Endothelial cell of umbilical vein (primary cell): ENCODE measurements around the gene DNM2. TPM values are rescaled to one million over a fixed set of nuclear protein-coding genes. Genes with fewer than 3 reads are reported as not detected.

ENCODE experiments used
- BruUV-seq: library from RNA; stranded (reverse); fragments of 400-500 nt; replicated peaks from 2 replicates; lab custom pipeline; 2021; lab: Mats Ljungman, UMichigan
- CTCF ChIA-PET: fragments of 300-600, 350-600 bp; sonication (Branson Sonifier 250); formaldehyde crosslinking; loops from one replicate; lab custom pipeline; 2021; ENCODE audit warnings: antibody characterized with exemption, inconsistent platforms; lab: Charles Lee
- POLR2A ChIA-PET: fragments of 300-600, 350-600 bp; sonication (Branson Sonifier 250); formaldehyde crosslinking; loops from one replicate; lab custom pipeline; 2021; ENCODE audit warnings: antibody characterized with exemption, inconsistent platforms; lab: Charles Lee
- DNase-seq: peaks from one replicate; pipeline ENCODE4 v3.0.0-alpha.2; 2011; ENCODE audit warnings: low read depth, low spot score
- FAIRE-seq: peaks from 2 replicates; lab custom pipeline; 2011; peaks lifted over from hg19 to GRCh38; lab: Jason Lieb, UNC
- H2AFZ ChIP-seq: 2 replicates; pipeline ENCODE4 v1.6.0; 2012; ENCODE audit warnings: low read depth, low read length, control low read depth, inconsistent platforms
- H3K27ac ChIP-seq: 2 replicates; pipeline ENCODE4 v1.5.1; 2011; ENCODE audit warnings: low read depth, mild to moderate bottlenecking, control low read depth, low read length, moderate library complexity; ENCODE audit not compliant: insufficient read depth
- H3K27me3 ChIP-seq, 2 experiments: 2 replicates each; pipeline versions ENCODE4 v1.6.0 to v1.6.1; 2011; ENCODE audit warnings: low read length in 2 of 2, mixed read lengths in 1 of 2; ENCODE audit not compliant: control insufficient read depth in 2 of 2, insufficient read depth in 2 of 2
- H3K36me3 ChIP-seq, 2 experiments: 2 replicates in 1 of 2; 3 replicates in 1 of 2; pipeline ENCODE4 v1.5.1; 2011; ENCODE audit warnings: low read length in 2 of 2, mild to moderate bottlenecking in 1 of 2, moderate library complexity in 1 of 2; ENCODE audit not compliant: control insufficient read depth in 2 of 2, insufficient read depth in 2 of 2; ENCODE audit errors: extremely low read depth in 1 of 2
- H3K4me1 ChIP-seq: 3 replicates; pipeline ENCODE4 v1.5.1; 2011; ENCODE audit warnings: mild to moderate bottlenecking, low read length; ENCODE audit not compliant: control insufficient read depth, insufficient read depth; ENCODE audit errors: extremely low read depth
- H3K4me2 ChIP-seq: 2 replicates; pipeline ENCODE4 v1.6.1; 2011; ENCODE audit warnings: low read length, control low read depth, mixed read lengths; ENCODE audit not compliant: insufficient read depth
- H3K4me3 ChIP-seq, 3 experiments: fragments of 200-600 bp in 1 of 3; sonication (generic), shearing (Covaris generic) in 1 of 3; replicated peaks in 1 of 3; 2 replicates each; pipeline ENCODE4 v1.5.1; 2011 to 2016; ENCODE audit warnings: control low read depth in 3 of 3, low read length in 3 of 3, mild to moderate bottlenecking in 2 of 3, inconsistent platforms in 1 of 3, low read depth in 1 of 3, moderate library complexity in 1 of 3; ENCODE audit not compliant: insufficient read depth in 1 of 3
- H3K79me2 ChIP-seq: 2 replicates; pipeline ENCODE4 v1.6.0; 2012; ENCODE audit warnings: low read length, inconsistent platforms; ENCODE audit not compliant: control insufficient read depth, insufficient read depth
- H3K9ac ChIP-seq: replicated peaks from 2 replicates; pipeline ENCODE3; 2011; ENCODE audit warnings: low read length, control low read depth; ENCODE audit not compliant: insufficient read depth; ENCODE audit errors: extremely low read depth
- H3K9me1 ChIP-seq: replicated peaks from 3 replicates; pipeline ENCODE4 v1.6.0; 2011; ENCODE audit warnings: mild to moderate bottlenecking, low read length; ENCODE audit not compliant: control insufficient read depth, insufficient read depth; ENCODE audit errors: extremely low read depth
- H3K9me3 ChIP-seq: replicated peaks from 2 replicates; pipeline ENCODE4 v1.5.1; 2012; ENCODE audit warnings: low read length, inconsistent platforms; ENCODE audit not compliant: control insufficient read depth, insufficient read depth
- H4K20me1 ChIP-seq: replicated peaks from 2 replicates; pipeline ENCODE3; 2011; ENCODE audit warnings: mild to moderate bottlenecking, low read length; ENCODE audit not compliant: control insufficient read depth, insufficient read depth; ENCODE audit errors: extremely low read depth
- EZH2 ChIP-seq: IDR thresholded peaks from 2 replicates; pipeline ENCODE4 v1.6.1; 2012; ENCODE audit warnings: borderline replicate concordance, low read depth, mild to moderate bottlenecking, moderate library complexity, low read length, inconsistent platforms; ENCODE audit not compliant: severe bottlenecking
- FOS ChIP-seq: IDR thresholded peaks from 2 replicates; pipeline ENCODE4 v1.6.1; 2011; ENCODE audit warnings: mild to moderate bottlenecking, low read length, moderate library complexity, borderline replicate concordance; ENCODE audit not compliant: insufficient read depth
- JUN ChIP-seq: IDR thresholded peaks from 2 replicates; pipeline ENCODE4 v1.6.1; 2011; ENCODE audit warnings: borderline replicate concordance, low read depth; ENCODE audit not compliant: insufficient read length, insufficient read depth
- MYC ChIP-seq: IDR thresholded peaks from one replicate; pipeline ENCODE4 v1.6.1; 2011; ENCODE audit warnings: mild to moderate bottlenecking, low read depth, low read length
- POLR2A ChIP-seq: IDR thresholded peaks from 2 replicates; pipeline ENCODE4 v1.6.1; 2012; ENCODE audit warnings: low read depth, mild to moderate bottlenecking, control low read depth, low read length
- POLR2AphosphoS5 ChIP-seq: IDR thresholded peaks from 2 replicates; pipeline ENCODE4 v1.6.1; 2012; ENCODE audit warnings: low read depth, mild to moderate bottlenecking, control low read depth, low read length, moderate library complexity; ENCODE audit not compliant: insufficient read depth
- dilution Hi-C: fragments of 300-500 bp; cut with MboI; formaldehyde crosslinking; loops from one replicate; pipeline ENCODE4 v1.15.0; 2019; ENCODE audit warnings: low sequenced_read_pairs; ENCODE audit not compliant: extremely low pct_ligation_motif_present
- intact Hi-C: fragments of 100-400 bp; cut with micrococcal nuclease; formaldehyde crosslinking; loops from one replicate; pipeline ENCODE4 v1.10.0; 2022
- polyA plus RNA-seq, 4 experiments: library from polyadenylated mRNA; depleted of rRNA in 3 of 4; stranded (reverse) in 3 of 4; unstranded in 1 of 4; fragments of >200 nt; gene quantifications; 2 replicates each; pipeline versions ENCODE4 v1.2.1 to v1.2.3, GENCODE V29; 2011 to 2012; ENCODE audit warnings: missing spikeins in 1 of 4
- total RNA-seq: library from RNA; stranded (reverse); gene quantifications from 2 replicates; pipeline ENCODE4 v1.2.3, GENCODE V29; 2021
- TF ChIP-seq, protein P1 (sequence below), 2 donors: IDR thresholded peaks; 1 replicate in 1 of 2; 2 replicates in 1 of 2; pipeline ENCODE4 v1.5.1; 2011; ENCODE audit warnings: low read length in 2 of 2, mild to moderate bottlenecking in 2 of 2, moderate library complexity in 2 of 2, control low read depth in 1 of 2, inconsistent platforms in 1 of 2, low read depth in 1 of 2; ENCODE audit not compliant: insufficient read depth in 1 of 2; ENCODE audit errors: extremely low read depth in 1 of 2
- TF ChIP-seq, protein P2 (sequence below): IDR thresholded peaks from 2 replicates; pipeline ENCODE4 v1.6.1; 2011; ENCODE audit not compliant: insufficient read depth, insufficient read length

Gene DNM2
- total and polyA plus RNA-seq, 2 donors (not counting 3 experiments of a cell fraction or from before 2014, with no cell fraction given) = 81.8 to 175 TPM

DNA sequence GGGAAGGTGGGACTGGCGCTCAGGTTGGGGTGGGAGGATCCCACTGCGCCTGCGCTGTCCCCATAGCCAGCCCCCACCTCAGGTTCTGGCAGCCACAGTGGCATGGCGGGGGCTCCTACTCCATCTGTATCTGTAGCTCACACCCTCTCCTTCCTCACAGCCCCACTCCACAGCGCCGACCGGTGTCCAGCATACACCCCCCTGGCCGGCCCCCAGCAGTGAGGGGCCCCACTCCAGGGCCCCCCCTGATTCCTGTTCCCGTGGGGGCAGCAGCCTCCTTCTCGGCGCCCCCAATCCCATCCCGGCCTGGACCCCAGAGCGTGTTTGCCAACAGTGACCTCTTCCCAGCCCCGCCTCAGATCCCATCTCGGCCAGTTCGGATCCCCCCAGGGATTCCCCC lies 112.1 kb downstream of the DNM2 start:
- Histone ChIP-seq H3K27ac (no peak overlapping the region), H3K4me2 (no peak overlapping the region), H3K9me3 (no peaks in the 10 kb centered on the region), H3K9ac (no peak overlapping the region), H4K20me1 (no peaks in the 10 kb centered on the region), H3K27me3 (no peaks in the 10 kb centered on the region), H3K4me3 (no peak overlapping the region), H3K36me3 (peaks cover 5 to 41% of the 10 kb centered on the region in 2 experiments), H3K79me2 (no peaks in the 10 kb centered on the region), H3K9me1 (no peaks in the 10 kb centered on the region), H2AFZ (no peak overlapping the region), H3K4me1 (no peaks in the 10 kb centered on the region)
- DNase-seq = no peak
- CTCF ChIA-PET = interaction anchor here (0.7 to 2.6 kb wide), 3 partner anchors 9 to 113 kb away, joined by 3 to 12 read pairs (median 11); partner anchors contain the start of gene DNM2
- dilution Hi-C loops = no loop called here
- no TSS peak for BruUV-seq
- POLR2A ChIA-PET = no interaction called here
- no peak for FAIRE-seq
- intact Hi-C loops = no loop called here
- TF ChIP-seq MYC (no peak), FOS (no peak)
- TF ChIP-seq, protein P1, sequence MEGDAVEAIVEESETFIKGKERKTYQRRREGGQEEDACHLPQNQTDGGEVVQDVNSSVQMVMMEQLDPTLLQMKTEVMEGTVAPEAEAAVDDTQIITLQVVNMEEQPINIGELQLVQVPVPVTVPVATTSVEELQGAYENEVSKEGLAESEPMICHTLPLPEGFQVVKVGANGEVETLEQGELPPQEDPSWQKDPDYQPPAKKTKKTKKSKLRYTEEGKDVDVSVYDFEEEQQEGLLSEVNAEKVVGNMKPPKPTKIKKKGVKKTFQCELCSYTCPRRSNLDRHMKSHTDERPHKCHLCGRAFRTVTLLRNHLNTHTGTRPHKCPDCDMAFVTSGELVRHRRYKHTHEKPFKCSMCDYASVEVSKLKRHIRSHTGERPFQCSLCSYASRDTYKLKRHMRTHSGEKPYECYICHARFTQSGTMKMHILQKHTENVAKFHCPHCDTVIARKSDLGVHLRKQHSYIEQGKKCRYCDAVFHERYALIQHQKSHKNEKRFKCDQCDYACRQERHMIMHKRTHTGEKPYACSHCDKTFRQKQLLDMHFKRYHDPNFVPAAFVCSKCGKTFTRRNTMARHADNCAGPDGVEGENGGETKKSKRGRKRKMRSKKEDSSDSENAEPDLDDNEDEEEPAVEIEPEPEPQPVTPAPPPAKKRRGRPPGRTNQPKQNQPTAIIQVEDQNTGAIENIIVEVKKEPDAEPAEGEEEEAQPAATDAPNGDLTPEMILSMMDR (IDR thresholded peaks at IDR 0.05; ENCODE audit: extremely low read depth in 1 of 2, insufficient read depth in 1 of 2, low read depth in 1 of 2, low read length in 2 of 2) = no peak
- TF ChIP-seq, protein P2, sequence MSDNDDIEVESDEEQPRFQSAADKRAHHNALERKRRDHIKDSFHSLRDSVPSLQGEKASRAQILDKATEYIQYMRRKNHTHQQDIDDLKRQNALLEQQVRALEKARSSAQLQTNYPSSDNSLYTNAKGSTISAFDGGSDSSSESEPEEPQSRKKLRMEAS = no peak

DNA sequence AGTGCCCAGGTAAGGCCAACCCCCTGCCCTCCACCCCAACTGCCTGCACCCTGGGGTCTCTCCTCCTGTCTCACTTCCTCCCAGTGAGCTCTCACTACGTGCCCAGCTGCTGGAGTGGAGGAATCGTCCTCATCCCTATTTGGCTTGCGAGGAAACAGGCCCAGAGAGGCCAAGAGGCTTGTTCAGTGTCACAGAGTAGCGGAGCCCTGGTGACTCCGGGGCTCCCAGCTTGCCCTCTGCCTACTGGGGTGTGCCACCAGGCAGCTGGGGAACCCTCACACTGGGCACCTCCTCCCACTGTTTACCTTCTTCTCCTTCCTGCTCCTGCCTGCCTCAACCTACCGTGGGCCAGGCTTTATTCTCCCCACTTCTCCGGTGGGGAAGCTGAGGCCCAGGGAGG lies 112.5 kb downstream of the DNM2 start:
- intact Hi-C loops = no loop called here
- Histone ChIP-seq H3K4me2 (no peak overlapping the region), H3K4me1 (no peaks in the 10 kb centered on the region), H4K20me1 (no peaks in the 10 kb centered on the region), H3K4me3 (no peak overlapping the region), H3K9ac (no peak overlapping the region), H2AFZ (no peak overlapping the region), H3K79me2 (no peaks in the 10 kb centered on the region), H3K36me3 (peaks cover 5 to 40% of the 10 kb centered on the region in 2 experiments), H3K9me1 (no peaks in the 10 kb centered on the region), H3K27me3 (no peaks in the 10 kb centered on the region), H3K9me3 (no peaks in the 10 kb centered on the region), H3K27ac (no peak overlapping the region)
- TF ChIP-seq, protein P2 = no peak
- TF ChIP-seq MYC (no peak), POLR2A (no peak), EZH2 (no peak), POLR2AphosphoS5 (no peak), JUN (no peak), FOS (no peak)
- no peak for DNase-seq
- no peak for FAIRE-seq
- ChIA-PET POLR2A (no interaction called here), CTCF (interaction anchor here (1.4 to 2.6 kb wide), 3 partner anchors 10 to 113 kb away, joined by 4 to 12 read pairs (median 11); partner anchors contain the start of gene DNM2)
- dilution Hi-C loops = no loop called here
- no TSS peak for BruUV-seq
